Stimulated activated CD4-positive, alpha-beta T cell treated with anti-CD3 and anti-CD28 coated beads, Interleukin-15, amount 100 ng/mL, for 48 hours (primary cell): Measurements from ENCODE around the gene MAN2A2.
"Not testable (repeated sequence)": the region's sequence is repeated elsewhere in the genome, so short reads cannot be mapped to it uniquely, and the experiment has no call there.

Experiments used
- DNase-seq, 2 donors: peaks; one replicate each; pipeline ENCODE4 v3.0.0-alpha.2; 2020; ENCODE audit warnings: low read depth in 2 of 2

MAN2A2 gene

GRCh38 chr15:90903733-90904536 lies 833 bp downstream of the MAN2A2 start:
- DNase-seq: no peak

- no peak for DNase-seq
These were observed 1.6 kb downstream of the MAN2A2 start for GRCh38 chr15:90904746-90905145.

GRCh38 chr15:90905306-90906180 lies 2.4 kb downstream of the MAN2A2 start:
- DNase-seq: no peak

- no peak for DNase-seq
These were observed 3.2 kb downstream of the MAN2A2 start for GRCh38 chr15:90906181-90906849.

GRCh38 chr15:90907051-90907660 lies 4.1 kb downstream of the MAN2A2 start:
- no peak for DNase-seq

- no peak for DNase-seq
These were observed 4.9 kb downstream of the MAN2A2 start for GRCh38 chr15:90907838-90908507.

- DNase-seq: not testable (repeated sequence)
These were observed 6.3 kb downstream of the MAN2A2 start for GRCh38 chr15:90909449-90909848.

- DNase-seq: no peak
These were observed 6.9 kb downstream of the MAN2A2 start for GRCh38 chr15:90909976-90910375.

GRCh38 chr15:90910441-90911301 lies 7.6 kb downstream of the MAN2A2 start:
- DNase-seq: no peak

GRCh38 chr15:90911302-90911623 lies 8.2 kb downstream of the MAN2A2 start:
- DNase-seq: no peak

GRCh38 chr15:90911906-90912769 lies 9.0 kb downstream of the MAN2A2 start:
- no peak for DNase-seq

- no peak for DNase-seq
These were observed 9.6 kb downstream of the MAN2A2 start for GRCh38 chr15:90912770-90913075.

- DNase-seq: no peak
These were observed 10.4 kb downstream of the MAN2A2 start for GRCh38 chr15:90913398-90913944.

- no peak for DNase-seq
These were observed 11.4 kb downstream of the MAN2A2 start for GRCh38 chr15:90914305-90915080.

- DNase-seq: no peak
These were observed 12.2 kb downstream of the MAN2A2 start for GRCh38 chr15:90915216-90915807.

GRCh38 chr15:90915808-90916440 lies 12.8 kb downstream of the MAN2A2 start:
- no peak for DNase-seq

- DNase-seq: no peak
These were observed 13.4 kb downstream of the MAN2A2 start for GRCh38 chr15:90916461-90916860.

GRCh38 chr15:90917569-90917968 lies 14.5 kb downstream of the MAN2A2 start:
- no peak for DNase-seq
